H1 (cell line): ENCODE results near the gene SIPA1L2.

Source experiments
- CHD2 ChIP-seq: IDR thresholded peaks from 2 replicates; pipeline ENCODE4 v1.6.1; 2012; ENCODE audit warnings: low read length, improper control_type of control experiment
- CTCF ChIP-seq, 3 experiments: IDR thresholded peaks; 1 replicate in 2 of 3; 2 replicates in 1 of 3; pipeline versions ENCODE4 v1.5.1 to v1.6.1; 2011; ENCODE audit warnings: low read length in 3 of 3, mild to moderate bottlenecking in 3 of 3, inconsistent platforms in 2 of 3, low read depth in 1 of 3, moderate library complexity in 1 of 3; ENCODE audit not compliant: insufficient read depth in 1 of 3; ENCODE audit errors: control extremely low read depth in 1 of 3
- EZH2 ChIP-seq: fragments of 200-600 bp; sonication (generic); IDR thresholded peaks from 2 replicates; pipeline ENCODE4 v1.7.1; 2012; ENCODE audit warnings: low read depth, mild to moderate bottlenecking, moderate library complexity, low read length, inconsistent platforms; ENCODE audit not compliant: severe bottlenecking
- FOSL1 ChIP-seq: IDR thresholded peaks from 2 replicates; pipeline ENCODE4 v1.6.1; 2011; ENCODE audit warnings: mild to moderate bottlenecking, low read depth, low read length, moderate library complexity; ENCODE audit not compliant: insufficient read depth
- GABPA ChIP-seq: IDR thresholded peaks from 2 replicates; pipeline ENCODE4 v1.6.1; 2011; ENCODE audit warnings: mild to moderate bottlenecking, low read length, moderate library complexity, borderline replicate concordance; ENCODE audit not compliant: insufficient read depth
- NANOG ChIP-seq: IDR thresholded peaks from 2 replicates; pipeline ENCODE4 v1.6.1; 2011; ENCODE audit warnings: low read length, low read depth, mild to moderate bottlenecking, inconsistent platforms; ENCODE audit not compliant: insufficient read depth, poor library complexity, severe bottlenecking
- POLR2A ChIP-seq, 2 experiments: IDR thresholded peaks; 1 replicate in 1 of 2; 2 replicates in 1 of 2; pipeline ENCODE4 v1.6.1; 2011; ENCODE audit warnings: low read depth in 2 of 2, low read length in 2 of 2, mild to moderate bottlenecking in 2 of 2; ENCODE audit errors: control extremely low read depth in 1 of 2
- POLR2AphosphoS5 ChIP-seq: IDR thresholded peaks from 2 replicates; pipeline ENCODE4 v1.6.1; 2011; ENCODE audit warnings: low read depth, low read length
- RFX5 ChIP-seq: IDR thresholded peaks from 2 replicates; pipeline ENCODE4 v1.6.1; 2011; ENCODE audit warnings: low read depth, low read length, improper control_type of control experiment, borderline replicate concordance
- SIN3A ChIP-seq, 2 experiments: IDR thresholded peaks in 1 of 2; conservative IDR thresholded peaks in 1 of 2; 2 replicates each; pipeline ENCODE4 v1.6.1; 2011 to 2012; ENCODE audit warnings: low read length in 2 of 2, improper control_type of control experiment in 1 of 2, low read depth in 1 of 2, mild to moderate bottlenecking in 1 of 2
- SRF ChIP-seq: IDR thresholded peaks from 2 replicates; pipeline ENCODE4 v1.6.1; 2011; ENCODE audit warnings: mild to moderate bottlenecking, low read depth, low read length, moderate library complexity
- TAF1 ChIP-seq: IDR thresholded peaks from 2 replicates; pipeline ENCODE4 v1.6.1; 2011; ENCODE audit warnings: mild to moderate bottlenecking, low read depth, low read length
- TEAD4 ChIP-seq: IDR thresholded peaks from 2 replicates; pipeline ENCODE4 v1.6.1; 2012; ENCODE audit warnings: low read depth, low read length, inconsistent platforms, mixed read lengths
- TF ChIP-seq, protein P1 (sequence below): IDR thresholded peaks from 2 replicates; pipeline ENCODE4 v1.6.1; 2012; ENCODE audit warnings: inconsistent platforms

- TF ChIP-seq POLR2A (IDR thresholded peaks at IDR 0.05; ENCODE audit: control extremely low read depth in 1 of 2, low read depth in 2 of 2, low read length in 2 of 2) (no peak), FOSL1 (no peak), CTCF (IDR thresholded peaks at IDR 0.05; ENCODE audit: control extremely low read depth in 1 of 3, insufficient read depth in 1 of 3, low read depth in 1 of 3, low read length in 3 of 3) (no peak), RFX5 (no peak), GABPA (no peak), SRF (no peak), NANOG (no peak), EZH2 (no peak), CHD2 (no peak), TAF1 (no peak), TEAD4 (no peak), SIN3A (conservative IDR thresholded peaks at IDR 0.05 in 1 of 2, IDR thresholded peaks at IDR 0.05 in 1 of 2; ENCODE audit: low read depth in 1 of 2, low read length in 2 of 2) (no peak), POLR2AphosphoS5 (no peak)
- TF ChIP-seq, protein P1, sequence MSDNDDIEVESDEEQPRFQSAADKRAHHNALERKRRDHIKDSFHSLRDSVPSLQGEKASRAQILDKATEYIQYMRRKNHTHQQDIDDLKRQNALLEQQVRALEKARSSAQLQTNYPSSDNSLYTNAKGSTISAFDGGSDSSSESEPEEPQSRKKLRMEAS, result no peak
Observed at GRCh38 chr1:232589111-232589811, 40.7 kb downstream of the SIPA1L2 start.
